HG03108 (cell line): ENCODE results near the gene PRR35.
A peak's percentile ranks its signal among the peaks of the same experiment; 100 is the strongest.

Experiments
- ATAC-seq: cut with Tn5 transposase; IDR thresholded peaks from one replicate; pipeline ENCODE4 v1.9.1; 2021; ENCODE audit warnings: moderate library complexity; ENCODE audit not compliant: unreplicated experiment

Gene PRR35

DNA sequence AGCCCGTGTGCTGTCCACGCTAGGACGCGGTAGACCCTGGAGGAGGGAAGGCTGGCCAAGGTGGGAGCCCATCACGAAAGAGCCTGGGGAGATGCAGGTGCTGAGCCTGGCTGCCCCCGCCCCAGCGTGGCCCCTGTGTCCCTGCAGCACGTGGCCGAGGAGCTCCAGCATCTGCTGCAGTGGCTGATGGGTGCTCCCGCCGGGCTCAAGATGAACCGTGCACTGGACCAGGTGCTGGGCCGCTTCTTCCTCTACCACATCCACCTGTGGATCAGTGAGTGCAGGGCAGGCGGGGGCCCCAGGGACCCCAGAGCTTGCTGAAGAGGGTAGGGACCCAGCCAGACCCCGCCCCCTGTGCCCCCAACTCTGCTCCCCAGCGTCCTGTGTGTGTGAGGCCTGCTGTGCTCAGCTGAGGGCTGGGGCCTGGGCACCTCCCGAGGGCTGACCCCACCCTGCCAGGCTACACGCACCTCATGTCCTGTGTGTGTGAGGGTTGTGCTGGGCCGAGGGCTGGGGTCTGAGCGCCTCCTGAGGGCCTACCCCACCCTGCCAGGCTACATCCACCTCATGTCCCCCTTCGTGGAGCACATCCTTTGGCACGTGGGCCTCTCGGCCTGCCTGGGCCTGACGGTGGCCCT is 18.2 kb downstream of the PRR35 start:
- no peak for ATAC-seq

DNA sequence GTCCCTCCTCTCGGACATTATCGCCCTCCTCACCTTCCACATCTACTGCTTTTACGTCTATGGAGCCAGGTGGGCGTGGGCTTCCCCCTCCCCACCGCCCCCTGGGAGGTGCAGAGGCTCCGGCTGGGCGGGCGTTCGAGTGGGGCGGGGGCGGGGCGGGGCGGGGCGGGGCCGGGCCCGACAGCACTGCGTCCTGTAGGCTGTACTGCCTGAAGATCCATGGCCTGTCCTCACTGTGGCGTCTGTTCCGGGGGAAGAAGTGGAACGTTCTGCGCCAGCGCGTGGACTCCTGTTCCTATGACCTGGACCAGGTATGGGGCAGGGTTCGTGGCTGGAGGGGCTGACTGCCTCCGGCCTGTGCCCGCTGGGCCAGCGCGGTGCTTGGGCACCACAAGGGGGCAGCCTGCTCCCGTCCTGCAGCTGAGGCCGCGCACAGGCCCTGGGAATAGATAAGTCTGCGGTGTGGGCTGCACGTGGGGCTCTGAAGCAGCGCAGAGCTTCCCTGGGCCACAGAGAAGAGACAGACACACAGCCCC is 18.7 kb downstream of the PRR35 start:
- ATAC-seq, result no peak

DNA sequence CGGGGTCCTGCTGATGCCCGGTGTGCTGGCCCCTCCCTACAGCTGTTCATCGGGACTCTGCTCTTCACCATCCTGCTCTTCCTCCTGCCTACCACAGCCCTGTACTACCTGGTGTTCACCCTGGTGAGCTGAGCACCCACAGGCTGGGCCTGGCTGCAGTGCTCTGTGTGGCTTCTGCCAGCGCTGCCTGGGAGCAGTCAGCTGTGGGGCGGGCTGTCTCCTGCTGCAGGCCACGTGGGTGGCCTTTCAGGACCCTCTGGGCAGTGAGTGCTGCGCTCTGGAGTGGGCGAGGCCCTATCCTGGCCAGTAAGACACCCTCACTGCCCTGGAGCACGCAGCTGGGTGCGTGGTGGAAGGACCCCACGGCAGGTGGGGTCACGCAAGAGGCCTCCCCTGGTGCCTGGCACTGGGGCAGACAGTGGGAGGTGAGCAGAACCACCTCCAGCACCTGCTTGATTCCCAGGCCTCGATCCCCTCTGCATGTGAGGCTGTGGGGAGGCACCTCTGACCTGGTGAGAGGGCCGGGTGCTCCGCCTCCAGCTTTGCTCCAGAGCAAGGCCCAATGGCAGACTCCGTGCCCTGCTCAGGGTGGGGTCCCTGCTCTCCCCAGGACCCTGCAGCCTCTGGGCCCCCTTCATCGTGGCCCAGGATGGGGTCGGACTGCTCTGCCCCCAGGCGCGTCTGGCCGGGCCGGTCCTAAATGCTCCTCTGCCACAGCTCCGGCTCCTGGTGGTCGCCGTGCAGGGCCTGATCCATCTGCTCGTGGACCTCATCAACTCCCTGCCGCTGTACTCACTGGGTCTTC is 20.1 kb downstream of the PRR35 start:
- ATAC-seq, result no peak

DNA sequence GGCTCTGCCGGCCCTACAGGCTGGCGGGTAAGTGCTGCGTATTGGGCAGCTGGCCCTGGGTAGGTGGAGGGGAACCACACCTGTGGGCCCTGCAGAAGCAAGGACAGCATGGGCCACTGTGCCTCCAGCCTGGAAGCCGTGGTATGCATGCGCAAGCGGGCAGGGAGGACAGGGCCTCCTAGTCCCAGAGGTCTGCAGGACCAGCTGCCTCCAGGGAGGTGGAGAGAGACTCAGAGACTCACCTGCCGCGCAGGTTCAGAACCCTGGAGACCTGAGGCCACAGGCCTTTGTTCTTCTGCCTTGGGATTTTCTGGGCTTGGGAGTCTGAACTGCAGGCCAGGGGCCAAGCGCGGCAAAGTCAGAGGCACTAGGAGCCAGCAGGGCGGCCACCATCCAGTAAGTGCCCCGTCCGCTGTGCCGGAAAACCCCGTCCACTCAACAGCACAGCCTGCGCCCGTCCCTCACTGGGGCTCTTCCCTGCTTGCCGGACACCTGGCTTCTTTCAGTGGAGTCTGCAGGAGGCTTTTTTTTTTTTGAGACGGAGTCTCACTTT is 20.8 kb downstream of the PRR35 start:
- no peak for ATAC-seq

DNA sequence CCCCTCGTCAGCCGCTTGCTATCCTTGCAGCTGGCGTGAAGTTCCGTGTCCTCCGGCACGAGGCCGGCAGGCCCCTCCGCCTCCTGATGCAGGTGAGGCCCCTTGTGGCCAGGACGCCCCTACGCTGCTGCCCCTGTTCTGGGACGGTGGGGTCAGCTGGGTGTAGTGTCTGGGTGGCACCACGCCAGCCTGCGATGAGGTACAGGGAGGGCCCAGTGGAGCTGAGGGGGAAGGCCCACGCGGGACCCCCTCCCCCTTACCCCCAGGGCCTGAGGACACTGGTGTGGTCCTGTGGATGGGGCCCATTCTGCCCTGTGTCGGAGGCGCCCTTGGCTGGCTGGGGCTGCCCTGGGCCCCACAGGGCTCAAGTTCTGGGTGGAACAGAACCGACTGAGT is 22.0 kb downstream of the PRR35 start:
- ATAC-seq, result no peak

DNA sequence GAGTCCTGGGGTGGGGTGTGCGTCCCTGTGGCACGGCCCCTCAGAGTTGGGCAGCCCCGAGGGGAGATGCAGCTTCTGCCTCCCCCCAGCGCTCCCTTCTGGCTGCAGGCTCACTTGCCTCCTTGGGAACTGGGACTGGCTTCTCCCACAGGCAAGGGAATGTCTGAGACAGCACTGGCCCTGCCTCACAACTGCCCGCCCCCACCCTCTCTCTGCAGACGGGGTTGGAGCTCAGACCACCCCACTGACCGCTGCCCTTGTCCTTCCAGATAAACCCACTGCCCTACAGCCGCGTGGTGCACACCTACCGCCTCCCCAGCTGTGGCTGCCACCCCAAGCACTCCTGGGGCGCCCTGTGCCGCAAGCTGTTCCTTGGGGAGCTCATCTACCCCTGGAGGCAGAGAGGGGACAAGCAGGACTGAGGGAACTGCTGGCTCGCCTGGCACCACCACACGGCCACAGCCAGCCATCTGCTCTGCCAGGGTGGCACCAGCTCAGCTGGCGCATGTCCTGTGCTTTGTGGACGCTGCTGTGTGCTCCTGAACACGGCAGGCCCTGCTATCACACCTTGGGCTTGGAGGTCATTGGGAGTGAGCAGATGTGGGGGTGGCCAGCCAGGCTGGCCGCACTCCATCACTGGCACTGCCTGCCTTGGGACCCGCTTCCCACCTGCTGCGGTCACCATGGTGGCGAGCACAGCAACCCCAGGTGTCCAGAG is 22.6 kb downstream of the PRR35 start:
- ATAC-seq, result no peak

DNA sequence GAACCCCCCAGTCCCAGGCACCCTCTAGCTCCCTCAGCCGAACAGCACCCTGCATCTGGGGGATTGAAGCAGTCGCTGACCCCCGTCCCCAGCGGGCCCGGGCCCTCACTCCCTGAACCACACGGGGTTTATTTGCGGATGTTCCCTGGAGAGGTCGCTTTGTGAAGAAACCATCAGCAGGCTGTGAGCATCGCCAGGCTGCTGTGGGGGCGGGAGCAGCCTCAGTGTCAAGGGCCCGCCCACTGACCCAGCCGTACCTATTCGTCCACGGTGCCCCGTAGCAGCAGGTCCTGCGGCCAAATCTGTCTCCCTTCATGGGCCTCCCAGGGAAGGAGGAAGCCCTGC is 23.2 kb downstream of the PRR35 start:
- no peak for ATAC-seq

DNA sequence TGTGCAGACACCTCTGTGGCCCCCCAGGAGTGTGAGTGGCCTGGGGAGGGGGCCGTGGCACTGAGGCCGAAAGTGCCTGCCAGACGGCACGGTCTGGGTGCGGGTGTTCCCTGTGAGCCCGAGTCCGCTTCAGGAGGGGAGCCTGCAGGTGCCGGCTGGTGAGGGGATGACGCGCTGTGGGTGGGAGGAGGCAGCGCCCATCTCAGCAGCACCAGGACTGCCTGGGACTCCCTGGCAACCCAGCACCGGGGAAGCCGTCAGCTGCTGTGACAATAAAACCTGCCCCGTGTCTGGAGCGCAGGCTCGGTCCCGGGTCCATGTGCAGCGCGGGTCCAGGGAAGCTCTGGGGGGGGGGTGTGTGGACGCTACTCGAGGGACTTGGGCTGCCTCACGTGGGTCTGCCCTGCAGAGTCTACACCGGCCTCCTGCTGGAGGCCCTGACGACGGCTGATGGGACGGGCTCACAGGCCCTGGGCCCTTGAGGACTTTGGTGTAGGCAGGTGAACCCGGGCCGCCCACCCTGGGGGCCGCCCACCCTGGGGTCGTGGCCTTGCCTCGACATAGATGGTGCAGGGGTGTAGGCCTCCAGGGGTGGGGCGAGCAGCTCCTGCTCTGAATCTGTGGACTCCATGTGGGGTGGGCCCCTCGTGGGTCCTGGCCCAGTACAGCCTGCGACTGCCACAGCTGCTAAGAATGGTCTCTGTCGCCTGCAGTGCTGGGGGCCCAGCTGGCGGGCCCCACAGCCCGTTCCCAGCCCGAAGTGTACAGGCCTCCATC is 23.8 kb downstream of the PRR35 start:
- no peak for ATAC-seq

DNA sequence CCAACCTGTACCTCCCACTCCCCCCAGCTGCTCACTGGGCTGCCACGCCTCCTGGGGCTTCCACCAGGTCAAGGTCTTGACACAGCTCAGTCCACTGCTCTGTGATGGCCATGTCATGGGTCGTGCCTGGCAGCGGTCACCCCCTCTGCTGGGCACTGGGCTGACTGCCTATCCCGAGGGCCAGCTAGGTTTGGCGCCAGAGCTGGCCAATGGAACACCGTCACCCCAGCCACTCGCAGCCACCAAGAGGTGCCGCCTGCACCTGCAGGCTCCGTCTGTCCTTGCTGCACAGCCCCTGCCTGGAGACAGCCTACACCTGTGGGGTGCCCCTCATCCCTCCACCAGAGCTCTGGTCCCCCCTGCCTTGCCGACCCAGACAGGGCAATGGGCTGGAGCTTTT is 25.2 kb downstream of the PRR35 start:
- no peak for ATAC-seq

DNA sequence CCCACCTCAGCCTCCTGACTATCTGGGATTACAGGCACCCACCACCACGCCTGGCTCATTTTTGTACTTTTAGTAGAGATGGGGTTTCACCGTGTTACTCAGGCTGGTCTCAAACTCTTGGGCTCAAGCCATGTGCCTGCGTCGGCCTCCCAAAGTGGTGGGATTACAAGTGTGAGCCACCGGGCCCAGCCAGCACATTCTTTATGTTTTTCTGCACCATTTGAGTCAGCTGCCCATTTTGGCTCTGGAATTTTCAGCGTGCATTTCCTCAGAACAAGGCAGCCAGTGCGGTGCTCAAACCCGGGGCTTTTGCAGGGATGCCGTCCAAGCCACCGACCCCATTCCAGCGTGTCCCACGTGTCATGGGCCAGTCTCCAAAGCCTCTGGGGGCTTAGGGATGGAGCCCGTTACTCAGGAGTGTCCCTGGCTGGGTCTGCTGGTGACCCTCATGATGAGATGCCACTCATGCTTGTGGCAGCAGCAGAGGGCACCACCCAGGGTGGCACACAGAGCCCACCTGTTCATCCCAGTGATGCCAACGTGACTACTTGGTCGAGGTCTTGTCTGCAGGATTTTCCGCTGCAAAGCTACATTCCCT is 26.0 kb downstream of the PRR35 start:
- ATAC-seq, result no peak

DNA sequence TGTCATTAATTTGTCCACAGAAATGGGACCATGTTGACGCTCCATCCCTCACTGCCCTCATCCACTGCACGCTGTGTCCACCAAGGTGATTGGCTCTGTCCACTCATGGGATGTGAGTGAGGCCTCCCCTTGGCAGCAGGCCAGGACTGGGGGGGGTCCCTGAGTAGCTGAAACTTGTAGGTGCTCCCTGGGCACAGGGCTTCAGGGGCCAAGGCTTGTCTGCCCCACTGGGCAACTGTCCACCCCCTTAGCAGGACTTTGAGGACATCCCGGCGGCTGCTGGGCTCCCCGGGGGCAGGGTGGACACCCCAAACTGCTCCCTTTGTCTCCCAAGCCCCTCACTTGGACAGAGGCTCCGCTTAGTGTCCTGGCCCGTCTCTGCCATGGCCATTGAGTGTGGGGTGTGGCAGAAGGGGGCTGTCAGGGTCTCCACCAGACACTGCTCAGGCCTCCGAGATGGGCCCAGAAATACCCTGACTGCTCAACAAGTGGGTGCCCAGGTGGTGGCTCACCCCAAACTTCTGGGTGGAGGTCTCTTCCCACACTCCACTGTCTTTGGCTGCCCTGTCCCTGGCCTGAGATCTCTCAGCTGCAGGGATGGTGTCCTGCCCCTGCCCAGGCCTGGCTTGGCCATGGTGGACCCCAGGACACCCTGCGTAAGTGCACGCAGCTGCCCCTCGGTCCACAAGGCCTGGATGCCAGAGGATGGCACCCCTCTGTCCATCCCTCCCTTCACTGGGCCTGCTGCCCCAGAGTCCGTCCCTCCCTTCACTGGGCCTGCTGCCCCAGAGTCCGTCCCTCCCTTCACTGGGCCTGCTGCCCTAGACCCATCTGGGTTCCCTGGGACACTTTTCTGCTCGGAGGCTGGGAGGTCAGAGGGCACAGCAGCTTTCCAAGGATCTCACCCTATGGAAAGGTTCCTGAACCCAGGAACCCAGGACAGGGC is 26.7 kb downstream of the PRR35 start:
- no peak for ATAC-seq

DNA sequence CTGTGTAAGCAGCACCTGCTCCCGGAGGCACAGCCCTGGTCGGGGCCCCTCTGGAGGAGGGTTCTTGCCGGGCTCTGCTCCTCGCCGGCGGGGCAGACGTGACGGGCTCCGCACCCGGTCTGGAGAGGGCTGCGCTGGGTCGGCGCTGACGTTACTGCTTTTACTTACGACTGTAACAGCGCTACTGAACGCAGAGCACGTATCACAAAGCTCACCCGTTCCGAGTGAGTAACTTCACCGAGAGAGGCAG is 28.4 kb downstream of the PRR35 start:
- peak; percentile 8 for ATAC-seq

DNA sequence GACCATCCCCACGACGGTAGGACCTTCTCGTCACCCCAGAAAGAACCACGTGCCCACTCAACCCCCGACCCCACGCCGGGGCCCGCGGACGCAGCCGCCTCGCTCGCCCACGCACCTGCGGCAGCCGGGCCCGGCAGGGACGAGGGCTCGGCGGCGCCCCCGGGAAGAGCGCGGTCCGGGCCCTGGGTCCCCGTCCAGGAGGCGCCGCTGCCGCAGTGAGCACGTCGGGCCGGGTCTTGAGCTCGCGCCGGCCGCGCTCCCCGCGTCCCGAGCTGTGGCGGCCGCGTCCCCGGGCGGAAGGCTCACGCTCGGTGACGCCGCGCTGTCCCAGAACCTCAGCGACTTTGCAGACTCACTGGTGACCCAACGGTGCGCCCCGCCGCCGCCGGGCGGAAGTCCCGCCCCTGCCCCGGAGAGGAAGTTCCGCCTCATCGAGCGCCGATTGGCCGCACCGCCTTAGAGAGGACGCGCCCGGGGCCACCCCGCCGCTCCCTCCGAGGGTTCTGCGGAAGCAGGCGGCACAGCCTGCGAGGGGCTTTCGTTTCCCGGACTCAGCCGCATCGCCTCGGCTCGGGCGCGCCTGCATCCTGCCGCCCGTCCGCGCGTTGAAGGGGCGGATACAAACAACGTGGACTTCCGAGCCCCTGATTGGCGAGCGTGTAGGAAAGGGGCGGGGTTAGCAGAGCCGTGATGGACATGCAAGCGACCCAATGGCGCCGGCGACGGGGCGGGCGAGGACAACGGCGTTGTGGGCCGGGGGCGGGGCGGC is 28.9 kb downstream of the PRR35 start:
- ATAC-seq, result peak; percentile 69

DNA sequence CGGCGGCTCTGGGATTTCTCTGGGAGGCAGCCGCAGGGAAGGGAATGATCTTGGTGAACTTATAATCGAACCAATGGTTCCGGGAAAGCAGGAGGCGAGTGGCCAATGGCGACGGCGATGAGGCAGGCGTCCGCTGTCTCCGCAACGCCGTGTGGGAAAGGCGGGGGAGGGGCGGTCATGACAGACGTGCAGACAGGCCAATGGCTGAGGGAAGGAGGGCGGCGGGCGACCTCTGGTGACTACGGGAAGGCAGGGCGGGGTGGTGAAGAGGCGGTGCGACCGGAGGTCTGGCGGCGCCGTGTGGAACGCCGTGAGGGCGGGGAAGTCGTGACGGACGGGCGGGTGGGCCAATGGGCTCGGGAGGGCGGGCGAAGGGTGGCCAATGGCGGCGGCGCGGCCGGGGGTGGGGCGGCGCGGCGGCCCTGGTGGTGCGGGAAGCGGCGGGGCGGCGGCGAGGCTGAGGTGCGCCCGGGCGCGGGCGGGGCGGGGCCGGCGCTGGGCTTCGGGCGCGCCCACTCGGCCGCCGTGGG is 29.5 kb downstream of the PRR35 start, which contains the start of gene RAB40C:
TSS of gene RAB40C (plus strand) at position 409 of the 530 bp plus-strand sequence. CDS start 226 bp downstream, outside the sequence.
- peak; percentile 73 for ATAC-seq

DNA sequence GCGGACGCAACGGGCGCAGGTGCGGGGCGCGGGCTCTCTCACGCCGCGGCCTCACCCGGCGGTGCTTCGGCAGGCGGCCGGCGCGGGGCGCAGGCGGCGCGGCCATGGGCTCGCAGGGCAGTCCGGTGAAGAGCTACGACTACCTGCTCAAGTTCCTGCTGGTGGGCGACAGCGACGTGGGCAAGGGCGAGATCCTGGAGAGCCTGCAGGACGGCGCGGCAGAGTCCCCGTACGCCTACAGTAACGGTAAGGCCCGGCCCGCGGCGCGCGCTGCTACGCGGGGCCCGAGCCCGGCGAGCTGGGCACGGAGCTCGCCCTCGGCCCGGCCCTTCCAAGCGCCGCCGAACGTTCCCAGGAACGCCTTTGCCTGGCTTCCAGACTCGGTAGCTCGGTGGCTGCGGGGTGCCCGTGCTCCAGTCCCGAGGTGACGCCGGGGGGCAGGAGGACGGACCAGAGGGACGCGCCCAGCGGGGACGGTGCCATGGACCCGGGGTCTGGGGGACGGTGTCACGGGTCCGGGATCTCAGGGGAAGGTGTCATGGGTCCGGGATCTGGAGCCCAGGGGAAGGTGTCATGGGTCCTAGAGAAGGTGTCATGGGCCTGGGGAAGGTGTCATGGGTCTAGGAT is 30.1 kb downstream of the PRR35 start:
- no peak for ATAC-seq

DNA sequence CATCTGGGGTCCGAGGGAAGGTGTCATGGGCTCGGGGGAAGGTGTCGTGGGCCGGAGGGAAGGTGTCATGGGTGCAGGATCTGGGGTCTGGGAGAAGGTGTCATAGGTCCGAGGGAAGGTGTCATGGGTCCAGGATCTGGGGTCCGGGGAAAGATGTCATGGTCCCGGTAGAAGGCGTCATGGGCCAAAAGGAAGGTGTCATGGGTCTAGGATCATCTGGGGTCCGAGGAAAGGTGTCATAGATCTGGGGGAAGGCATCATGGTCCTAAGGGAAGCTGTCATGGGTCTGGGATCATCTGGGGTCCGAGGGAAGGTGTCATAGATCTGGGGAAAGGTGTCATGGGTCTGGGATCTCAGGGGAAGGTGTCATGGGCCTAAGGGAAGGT is 30.6 kb downstream of the PRR35 start:
- ATAC-seq, result no peak

DNA sequence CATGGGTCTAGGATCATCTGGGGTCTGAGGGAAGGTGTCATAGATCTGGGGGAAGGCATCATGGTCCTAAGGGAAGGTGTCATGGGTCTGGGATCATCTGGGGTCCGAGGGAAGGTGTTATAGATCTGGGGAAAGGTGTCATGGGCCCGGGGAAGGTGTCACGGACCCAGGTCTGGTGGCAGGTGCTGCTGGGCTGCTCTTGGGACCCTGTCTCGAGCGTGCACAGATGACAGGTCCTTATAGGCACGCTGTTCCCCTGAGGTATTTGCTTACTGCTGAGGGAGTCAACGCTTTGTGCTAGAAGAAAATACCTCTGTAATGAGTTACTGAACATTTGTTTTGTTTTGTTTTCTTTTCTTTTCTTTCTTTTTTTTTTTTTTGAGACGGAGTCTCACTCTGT is 31.0 kb downstream of the PRR35 start:
- no peak for ATAC-seq

DNA sequence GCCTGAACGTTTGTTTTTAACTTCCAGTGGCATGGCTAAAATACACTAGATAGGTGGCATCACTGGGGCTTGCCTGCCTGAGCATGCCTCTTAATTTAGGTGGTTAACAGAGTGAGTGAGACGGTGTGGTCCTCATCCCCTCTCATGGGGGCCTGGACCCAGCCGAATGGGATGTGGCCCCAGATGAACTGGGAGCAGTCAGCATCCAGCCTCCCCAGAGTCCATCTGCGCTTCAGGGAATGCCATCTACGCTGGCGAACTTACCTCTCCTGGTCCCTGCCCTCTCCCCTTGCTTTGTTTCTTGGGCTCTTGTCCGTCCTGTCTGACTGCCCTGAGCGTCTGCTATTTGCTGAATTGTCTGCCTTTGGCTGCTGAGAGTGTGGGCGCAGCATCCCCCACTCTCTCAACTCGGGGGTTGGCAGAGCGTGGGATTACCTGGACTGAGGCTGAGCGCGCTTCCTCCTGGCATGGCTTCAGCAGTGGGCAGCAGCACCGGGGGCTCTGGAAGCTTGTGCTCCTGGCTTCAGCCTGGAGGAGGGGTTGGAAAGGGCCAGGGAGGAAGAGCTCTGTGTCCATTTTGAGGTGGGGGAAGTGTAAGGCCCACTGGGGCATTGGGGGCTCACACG is 31.8 kb downstream of the PRR35 start:
- no peak for ATAC-seq
